ENCODE measurements around the gene CD207. TPM values are rescaled to one million over a fixed set of nuclear protein-coding genes. Genes with fewer than 3 reads are reported as not detected.

CD207 gene
- polyA plus RNA-seq, 4 donors: 0.10 to 0.97 (median 0.81) TPM; not detected in 1

DNA sequence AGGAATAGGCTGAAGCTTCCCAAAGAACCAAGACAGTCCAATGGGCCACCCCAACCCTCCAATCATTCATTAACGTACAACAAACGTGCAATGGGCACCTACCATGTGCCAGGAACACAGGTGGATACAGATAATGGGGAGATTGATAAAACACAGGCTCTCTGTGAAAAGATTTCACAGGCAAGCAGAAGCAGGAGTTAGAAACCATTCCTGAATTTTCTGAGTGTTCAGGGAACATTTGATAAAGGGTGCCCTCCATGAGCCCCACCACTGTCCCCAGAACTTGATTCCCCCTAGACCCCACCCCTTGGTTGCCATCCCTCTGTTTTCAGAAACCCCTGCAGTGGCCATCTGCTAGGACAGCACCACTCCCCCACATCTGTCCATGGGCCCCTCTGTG lies 1.5 kb downstream of the CD207 start:
- FAIRE-seq (no peak), DNase-seq (no peak)
- no peaks in the 10 kb centered on the region for H3K9me3 ChIP-seq (ENCODE audit: control insufficient read depth in 2 of 2, insufficient read depth in 1 of 2, low read depth in 1 of 2, low read length in 1 of 2)
- no peaks in the 10 kb centered on the region for H3K4me1 ChIP-seq (ENCODE audit: control insufficient read depth in 3 of 3, insufficient read depth in 2 of 3, low read depth in 1 of 3, low read length in 2 of 3)
- H3K27ac ChIP-seq (ENCODE audit: low read depth in 1 of 3, low read length in 2 of 3): no peak overlapping the region
- no peak overlapping the region for H3K4me3 ChIP-seq (ENCODE audit: low read depth in 1 of 3, low read length in 3 of 3)
- WGBS, 3 donors: 73 to 81% (median 76%) methylated on average over 2 of the region's 2 CpGs
- peaks cover 0 to 13% (median 7%) of the 10 kb centered on the region in 3 donors for H3K27me3 ChIP-seq (ENCODE audit: control insufficient read depth in 3 of 3, insufficient read depth in 3 of 3, low read length in 3 of 3)
- no peaks in the 10 kb centered on the region for H3K36me3 ChIP-seq (ENCODE audit: control insufficient read depth in 3 of 3, insufficient read depth in 2 of 3, low read depth in 1 of 3, low read length in 3 of 3)

DNA sequence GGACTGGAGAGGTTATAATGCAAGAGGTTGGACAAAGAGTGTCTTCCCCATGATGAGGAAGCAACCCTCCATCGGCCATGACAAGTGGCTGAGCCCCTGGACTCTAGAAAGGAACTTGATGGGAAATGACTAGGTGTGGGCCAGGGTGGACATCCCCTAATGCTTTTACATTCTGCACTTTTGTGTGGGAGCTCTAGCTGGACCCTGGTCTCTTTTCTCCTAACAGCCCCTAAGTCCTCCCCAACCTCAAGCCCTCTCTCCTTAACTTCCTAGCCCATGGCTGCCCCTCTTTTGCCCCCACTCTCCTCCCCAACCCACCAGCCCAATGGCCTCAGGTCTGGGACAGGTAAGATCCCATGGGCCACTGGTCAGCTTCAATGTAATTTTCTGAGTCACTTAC lies 2.4 kb downstream of the CD207 start:
- no peak for DNase-seq
- Histone ChIP-seq H3K9me3 (ENCODE audit: control insufficient read depth in 2 of 2, insufficient read depth in 1 of 2, low read depth in 1 of 2, low read length in 1 of 2) (no peaks in the 10 kb centered on the region), H3K4me1 (ENCODE audit: control insufficient read depth in 3 of 3, insufficient read depth in 2 of 3, low read depth in 1 of 3, low read length in 2 of 3) (no peaks in the 10 kb centered on the region), H3K27me3 (ENCODE audit: control insufficient read depth in 3 of 3, insufficient read depth in 3 of 3, low read length in 3 of 3) (peaks cover 0 to 14% (median 7%) of the 10 kb centered on the region in 3 donors), H3K4me3 (ENCODE audit: low read depth in 1 of 3, low read length in 3 of 3) (no peak overlapping the region), H3K36me3 (ENCODE audit: control insufficient read depth in 3 of 3, insufficient read depth in 2 of 3, low read depth in 1 of 3, low read length in 3 of 3) (no peaks in the 10 kb centered on the region), H3K27ac (ENCODE audit: low read depth in 1 of 3, low read length in 2 of 3) (no peak overlapping the region)
- no peak for FAIRE-seq
- 42 to 95% (median 67%) methylated on average over 1 of the region's 1 CpG for WGBS, 3 donors

DNA sequence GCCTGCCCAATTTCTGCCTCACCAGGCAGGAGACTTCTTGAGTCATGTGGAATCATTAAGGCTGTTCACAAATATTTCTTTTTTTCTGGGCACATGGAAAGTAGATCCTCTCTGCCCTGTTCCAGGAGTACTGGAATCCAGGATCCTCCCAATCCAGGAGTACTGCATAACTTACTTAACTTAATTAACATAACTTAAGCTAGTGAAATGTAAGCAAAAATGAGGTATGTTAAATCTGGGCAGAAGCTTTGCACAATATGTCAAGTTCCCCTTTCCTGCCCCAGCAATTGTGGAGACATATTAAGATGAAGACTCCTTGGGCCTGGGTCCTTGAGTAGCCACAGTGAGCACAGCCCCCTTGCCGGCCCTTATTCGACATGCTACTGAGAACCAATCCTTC lies 3.2 kb downstream of the CD207 start:
- FAIRE-seq: no peak
- Histone ChIP-seq H3K36me3 (ENCODE audit: control insufficient read depth in 3 of 3, insufficient read depth in 2 of 3, low read depth in 1 of 3, low read length in 3 of 3) (no peaks in the 10 kb centered on the region), H3K27me3 (ENCODE audit: control insufficient read depth in 3 of 3, insufficient read depth in 3 of 3, low read length in 3 of 3) (peaks cover 0 to 15% (median 7%) of the 10 kb centered on the region in 3 donors), H3K27ac (ENCODE audit: low read depth in 1 of 3, low read length in 2 of 3) (no peak overlapping the region), H3K4me3 (ENCODE audit: low read depth in 1 of 3, low read length in 3 of 3) (no peak overlapping the region), H3K4me1 (ENCODE audit: control insufficient read depth in 3 of 3, insufficient read depth in 2 of 3, low read depth in 1 of 3, low read length in 2 of 3) (no peaks in the 10 kb centered on the region), H3K9me3 (ENCODE audit: control insufficient read depth in 2 of 2, insufficient read depth in 1 of 2, low read depth in 1 of 2, low read length in 1 of 2) (no peaks in the 10 kb centered on the region)
- no peak for DNase-seq
- 89 to 97% (median 94%) methylated on average over 2 of the region's 2 CpGs for WGBS, 3 donors

DNA sequence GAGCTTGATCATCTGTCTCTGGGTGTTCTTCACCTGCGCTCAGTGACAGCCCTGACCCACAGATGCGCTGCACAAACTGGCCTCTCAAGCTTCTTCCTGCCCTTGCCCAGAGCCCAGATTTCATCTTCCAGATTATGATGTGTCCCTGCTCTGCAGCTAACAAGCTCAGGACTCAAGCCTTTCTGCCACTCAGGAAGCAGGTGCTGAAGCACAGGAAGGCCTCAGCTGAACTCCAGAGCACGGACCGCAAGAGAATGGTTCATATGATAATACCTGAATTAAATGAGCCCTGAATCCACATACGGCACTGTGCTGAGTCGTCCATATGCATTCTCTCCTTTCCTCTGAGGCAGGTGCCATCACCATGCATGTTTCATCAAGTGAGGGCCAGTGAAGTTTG lies 3.8 kb downstream of the CD207 start:
- no peak for DNase-seq
- 56 to 87% (median 68%) methylated on average over 6 of the region's 6 CpGs for WGBS, 3 donors
- no peak for FAIRE-seq

DNA sequence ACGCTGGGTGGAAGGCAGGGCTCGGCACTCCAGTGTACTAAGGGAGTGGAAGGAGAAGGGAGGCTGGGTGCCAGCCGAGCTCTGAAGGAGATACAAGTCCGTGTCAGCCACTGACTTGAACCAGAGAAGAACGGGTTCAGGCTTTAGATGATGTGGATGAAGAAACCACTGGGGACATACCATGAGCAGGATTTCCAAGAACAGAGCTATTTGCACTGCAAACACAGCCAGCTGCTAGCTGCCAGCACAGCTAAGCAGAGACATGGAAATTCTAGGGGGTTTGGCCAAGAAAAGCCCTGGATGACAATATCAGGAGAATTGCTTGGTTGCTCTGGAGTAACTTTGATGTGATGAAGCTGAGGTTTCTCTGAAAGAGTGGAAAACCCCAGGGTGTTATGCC lies 5.2 kb downstream of the CD207 start:
- no peak overlapping the region for H3K4me3 ChIP-seq (ENCODE audit: low read depth in 1 of 3, low read length in 3 of 3)
- H3K9me3 ChIP-seq (ENCODE audit: control insufficient read depth in 2 of 2, insufficient read depth in 1 of 2, low read depth in 1 of 2, low read length in 1 of 2): no peaks in the 10 kb centered on the region
- WGBS, 3 donors: 60 to 71% (median 63%) methylated on average over 5 of the region's 5 CpGs
- H3K36me3 ChIP-seq (ENCODE audit: control insufficient read depth in 3 of 3, insufficient read depth in 2 of 3, low read depth in 1 of 3, low read length in 3 of 3): no peaks in the 10 kb centered on the region
- no peak overlapping the region for H3K27ac ChIP-seq (ENCODE audit: low read depth in 1 of 3, low read length in 2 of 3)
- peaks cover 0 to 15% (median 7%) of the 10 kb centered on the region in 3 donors for H3K27me3 ChIP-seq (ENCODE audit: control insufficient read depth in 3 of 3, insufficient read depth in 3 of 3, low read length in 3 of 3)
- H3K4me1 ChIP-seq (ENCODE audit: control insufficient read depth in 3 of 3, insufficient read depth in 2 of 3, low read depth in 1 of 3, low read length in 2 of 3): no peaks in the 10 kb centered on the region
- DNase-seq (no peak), FAIRE-seq (no peak)

More for the DNA sequence above, 3.8 kb downstream of the CD207 start:
- no peak overlapping the region for H3K27ac ChIP-seq (ENCODE audit: low read depth in 1 of 3, low read length in 2 of 3)
- no peaks in the 10 kb centered on the region for H3K4me1 ChIP-seq (ENCODE audit: control insufficient read depth in 3 of 3, insufficient read depth in 2 of 3, low read depth in 1 of 3, low read length in 2 of 3)
- H3K9me3 ChIP-seq (ENCODE audit: control insufficient read depth in 2 of 2, insufficient read depth in 1 of 2, low read depth in 1 of 2, low read length in 1 of 2): no peaks in the 10 kb centered on the region
- no peaks in the 10 kb centered on the region for H3K36me3 ChIP-seq (ENCODE audit: control insufficient read depth in 3 of 3, insufficient read depth in 2 of 3, low read depth in 1 of 3, low read length in 3 of 3)
- H3K27me3 ChIP-seq (ENCODE audit: control insufficient read depth in 3 of 3, insufficient read depth in 3 of 3, low read length in 3 of 3): peaks cover 0 to 15% (median 7%) of the 10 kb centered on the region in 3 donors
- no peak overlapping the region for H3K4me3 ChIP-seq (ENCODE audit: low read depth in 1 of 3, low read length in 3 of 3)

DNA sequence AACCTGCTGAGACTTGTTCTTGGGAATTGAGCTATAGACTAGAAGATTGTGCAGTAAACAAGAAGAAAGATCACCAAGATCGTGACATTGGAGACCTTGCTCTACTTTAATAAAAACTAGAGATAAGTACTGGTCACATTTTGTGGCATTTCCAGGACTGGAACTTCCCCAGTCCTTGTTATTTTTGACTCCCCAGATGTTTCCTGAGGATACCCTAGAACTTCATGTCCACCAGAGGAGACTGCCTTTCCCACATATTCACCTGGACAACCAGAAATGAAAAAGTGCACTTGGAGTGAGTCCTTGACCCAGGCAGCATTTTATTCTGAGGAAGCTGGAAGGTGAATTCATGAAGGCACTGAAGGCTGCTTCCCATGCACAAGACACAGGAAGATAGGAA lies 5.7 kb downstream of the CD207 start:
- Histone ChIP-seq H3K27me3 (ENCODE audit: control insufficient read depth in 3 of 3, insufficient read depth in 3 of 3, low read length in 3 of 3) (peaks cover 0 to 15% (median 7%) of the 10 kb centered on the region in 3 donors), H3K9me3 (ENCODE audit: control insufficient read depth in 2 of 2, insufficient read depth in 1 of 2, low read depth in 1 of 2, low read length in 1 of 2) (no peaks in the 10 kb centered on the region), H3K4me1 (ENCODE audit: control insufficient read depth in 3 of 3, insufficient read depth in 2 of 3, low read depth in 1 of 3, low read length in 2 of 3) (no peaks in the 10 kb centered on the region), H3K27ac (ENCODE audit: low read depth in 1 of 3, low read length in 2 of 3) (no peak overlapping the region), H3K36me3 (ENCODE audit: control insufficient read depth in 3 of 3, insufficient read depth in 2 of 3, low read depth in 1 of 3, low read length in 3 of 3) (no peaks in the 10 kb centered on the region), H3K4me3 (ENCODE audit: low read depth in 1 of 3, low read length in 3 of 3) (no peak overlapping the region)
- DNase-seq (no peak), FAIRE-seq (no peak)
- WGBS, 3 donors: 60 to 67% (median 65%) methylated on average over 1 of the region's 1 CpG

DNA sequence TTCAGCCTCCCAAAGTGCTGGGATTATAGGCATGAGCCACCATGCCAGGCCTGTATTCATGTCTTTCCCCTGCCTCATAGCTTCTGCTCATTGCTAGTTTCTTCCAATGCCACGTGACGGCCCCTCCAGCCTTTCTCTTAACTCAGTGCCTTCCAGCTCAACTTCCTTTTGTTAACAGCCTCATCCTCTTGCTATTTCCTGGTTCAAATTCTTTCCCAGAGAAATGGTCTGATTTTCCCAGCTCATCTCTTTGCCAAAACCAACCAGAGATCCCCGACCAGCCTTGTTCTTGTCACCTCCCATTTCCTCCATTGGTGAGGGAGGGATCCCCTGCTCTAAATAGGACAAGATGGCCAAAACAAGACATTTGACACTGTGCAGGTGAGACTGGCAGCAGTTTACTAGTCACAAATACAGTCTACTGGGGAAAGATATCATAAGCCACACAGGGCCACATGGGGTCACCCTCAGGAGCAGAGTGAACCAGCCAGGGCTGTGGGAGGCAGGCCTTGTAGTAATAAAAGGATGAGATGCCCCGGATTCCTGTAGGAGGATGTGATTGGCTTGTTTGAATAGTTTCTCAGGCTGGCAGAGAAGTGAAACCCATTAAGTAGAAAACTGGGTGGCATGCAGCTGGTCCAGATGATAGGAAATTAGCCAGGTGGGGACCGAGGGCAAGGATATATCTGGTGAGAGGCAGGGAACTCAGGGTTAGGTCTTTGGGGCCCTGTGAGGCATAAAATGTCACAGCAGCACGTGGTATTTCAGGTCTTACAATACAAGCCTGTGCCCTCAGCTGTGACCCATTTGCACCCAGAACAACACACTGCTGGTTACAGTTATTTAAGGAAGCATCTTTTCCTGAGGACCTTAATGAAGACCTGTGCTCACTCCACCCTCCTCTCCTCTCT lies 6.4 kb downstream of the CD207 start:
- Histone ChIP-seq H3K27ac (ENCODE audit: low read depth in 1 of 3, low read length in 2 of 3) (no peak overlapping the region), H3K4me3 (ENCODE audit: low read depth in 1 of 3, low read length in 3 of 3) (no peak overlapping the region), H3K36me3 (ENCODE audit: control insufficient read depth in 3 of 3, insufficient read depth in 2 of 3, low read depth in 1 of 3, low read length in 3 of 3) (no peaks in the 10 kb centered on the region), H3K9me3 (ENCODE audit: control insufficient read depth in 2 of 2, insufficient read depth in 1 of 2, low read depth in 1 of 2, low read length in 1 of 2) (no peaks in the 10 kb centered on the region), H3K4me1 (ENCODE audit: control insufficient read depth in 3 of 3, insufficient read depth in 2 of 3, low read depth in 1 of 3, low read length in 2 of 3) (no peaks in the 10 kb centered on the region), H3K27me3 (ENCODE audit: control insufficient read depth in 3 of 3, insufficient read depth in 3 of 3, low read length in 3 of 3) (peaks cover 0 to 9% (median 6%) of the 10 kb centered on the region in 3 donors)
- FAIRE-seq (no peak), DNase-seq (no peak)
- 53 to 62% (median 58%) methylated on average over 6 of the region's 6 CpGs for WGBS, 3 donors

DNA sequence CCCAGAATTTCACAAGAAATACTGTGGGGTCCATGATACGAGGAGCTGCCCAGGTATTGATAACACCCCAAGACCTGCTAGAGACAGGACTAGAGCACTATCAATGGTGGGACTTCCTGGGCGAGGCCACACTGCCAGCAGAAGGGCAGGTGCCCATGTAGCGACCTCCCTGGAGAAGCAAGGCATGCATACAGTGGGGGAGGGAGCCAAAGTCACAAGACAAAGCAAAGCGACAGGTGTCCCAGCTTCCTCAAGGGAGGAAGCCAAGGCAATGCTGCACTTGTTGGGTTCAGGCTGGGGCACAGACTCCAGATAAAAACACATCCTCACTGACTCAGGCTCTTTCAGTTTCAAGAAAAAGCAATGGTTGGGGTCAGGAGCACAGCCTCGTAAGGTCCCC lies 7.5 kb downstream of the CD207 start:
- Histone ChIP-seq H3K9me3 (ENCODE audit: control insufficient read depth in 2 of 2, insufficient read depth in 1 of 2, low read depth in 1 of 2, low read length in 1 of 2) (no peaks in the 10 kb centered on the region), H3K4me1 (ENCODE audit: control insufficient read depth in 3 of 3, insufficient read depth in 2 of 3, low read depth in 1 of 3, low read length in 2 of 3) (no peaks in the 10 kb centered on the region), H3K27ac (ENCODE audit: low read depth in 1 of 3, low read length in 2 of 3) (no peak overlapping the region), H3K27me3 (ENCODE audit: control insufficient read depth in 3 of 3, insufficient read depth in 3 of 3, low read length in 3 of 3) (peaks cover 0 to 9% (median 0%) of the 10 kb centered on the region in 3 donors), H3K36me3 (ENCODE audit: control insufficient read depth in 3 of 3, insufficient read depth in 2 of 3, low read depth in 1 of 3, low read length in 3 of 3) (no peaks in the 10 kb centered on the region), H3K4me3 (ENCODE audit: low read depth in 1 of 3, low read length in 3 of 3) (no peak overlapping the region)
- FAIRE-seq (no peak), DNase-seq (no peak)
- WGBS, 3 donors: 39 to 59% (median 58%) methylated on average over 5 of the region's 5 CpGs

Data from small intestine (tissue), 7 donors.